GM12873 (cell line): ENCODE measurements around the gene CYP2W1.

Experiments
- CTCF ChIP-seq: IDR thresholded peaks from 2 replicates; pipeline ENCODE4 v1.5.1; 2012; ENCODE audit warnings: low read depth, mild to moderate bottlenecking, moderate library complexity, low read length, control low read depth; ENCODE audit not compliant: insufficient read depth; ENCODE audit errors: missing control alignments

CYP2W1 gene

GRCh38 chr7:961546-962400, 21.2 kb upstream of the CYP2W1 start:
- no peak for TF ChIP-seq CTCF

- no peak for TF ChIP-seq CTCF
Observed at GRCh38 chr7:962401-963081, 20.4 kb upstream of the CYP2W1 start.

- TF ChIP-seq CTCF, result no peak
Observed at GRCh38 chr7:963236-964078, 19.5 kb upstream of the CYP2W1 start.

- peak; percentile 14 for TF ChIP-seq CTCF
Observed at GRCh38 chr7:964401-965231, 18.4 kb upstream of the CYP2W1 start.

GRCh38 chr7:966291-967069, 16.5 kb upstream of the CYP2W1 start:
- TF ChIP-seq CTCF, result no peak

- TF ChIP-seq CTCF, result no peak
Observed at GRCh38 chr7:967361-968082, 15.5 kb upstream of the CYP2W1 start.
